GM12872 (cell line): ENCODE data around the gene GNG13.

Experiments
- CTCF ChIP-seq: IDR thresholded peaks from 3 replicates; pipeline ENCODE4 v1.5.1; 2011; ENCODE audit warnings: low read depth, mild to moderate bottlenecking, low read length, moderate library complexity; ENCODE audit not compliant: insufficient read depth

The GNG13 gene

GRCh38 chr16:787978-788398 lies 12.5 kb downstream of the GNG13 start, which contains the start of gene RPUSD1:
Gene RPUSD1, minus strand, starts transcription at chr16:788381. Its CDS starts 644 bp downstream, at chr16:787737.
- no peak for TF ChIP-seq CTCF

- TF ChIP-seq CTCF: no peak
These were observed 13.1 kb downstream of the GNG13 start for GRCh38 chr16:787321-787966.

GRCh38 chr16:785563-786535 lies 14.7 kb downstream of the GNG13 start:
- TF ChIP-seq CTCF: peak; percentile 74

- TF ChIP-seq CTCF: no peak
These were observed 16.1 kb downstream of the GNG13 start for GRCh38 chr16:784431-784830.

- TF ChIP-seq CTCF: no peak
These were observed 17.0 kb downstream of the GNG13 start for GRCh38 chr16:783404-784161.

GRCh38 chr16:782766-783403 lies 17.6 kb downstream of the GNG13 start:
- TF ChIP-seq CTCF: no peak

GRCh38 chr16:782258-782657 lies 18.3 kb downstream of the GNG13 start:
- TF ChIP-seq CTCF: no peak
